ENCODE measurements around the gene PATL2.

Gene PATL2

DNA sequence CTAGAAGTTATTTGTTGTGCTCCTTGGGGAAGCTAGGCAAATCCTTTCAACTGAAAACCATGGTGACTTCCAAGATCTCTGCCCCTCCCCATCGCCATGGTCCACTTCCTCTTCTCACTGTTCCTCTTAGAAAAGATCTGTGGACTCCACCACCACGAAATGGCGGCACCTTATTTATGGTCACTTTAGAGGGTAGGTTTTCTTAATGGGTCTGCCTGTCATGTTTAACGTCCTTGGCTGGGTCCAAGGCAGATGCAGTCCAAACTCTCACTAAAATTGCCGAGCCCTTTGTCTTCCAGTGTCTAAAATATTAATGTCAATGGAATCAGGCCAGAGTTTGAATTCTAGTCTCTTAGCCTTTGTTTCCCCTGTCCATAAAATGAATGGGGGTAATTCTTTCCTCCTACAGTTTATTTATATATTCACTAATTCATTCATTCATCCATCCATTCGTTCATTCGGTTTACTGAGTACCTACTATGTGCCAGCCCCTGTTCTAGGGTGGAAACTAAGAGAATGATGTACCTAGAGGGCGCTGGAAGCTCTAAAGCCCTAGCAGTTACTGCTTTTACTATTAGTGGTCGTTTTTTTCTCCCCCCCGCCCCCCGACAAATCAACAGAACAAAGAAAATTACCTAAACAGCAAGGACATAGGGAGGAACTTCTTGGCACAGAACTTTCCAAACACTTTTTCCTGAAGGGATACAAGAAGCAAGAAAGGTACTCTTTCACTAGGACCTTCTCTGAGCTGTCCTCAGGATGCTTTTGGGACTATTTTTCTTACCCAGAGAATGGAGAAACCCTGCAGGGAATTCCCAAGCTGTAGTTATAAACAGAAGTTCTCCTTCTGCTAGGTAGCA, 657 bp downstream of the PATL2 start:
- Histone ChIP-seq H3K4ac (ENCODE audit: low read length) (no peak overlapping the region), H2AFZ (ENCODE audit: low read length) (peak overlapping the region; percentile 90), H2AK5ac (ENCODE audit: low read depth, low read length) (no peak overlapping the region), H4K91ac (ENCODE audit: low read depth, low read length, poor library complexity) (no peak overlapping the region), H3K4me1 (ENCODE audit: control insufficient read depth in 2 of 2, insufficient read depth in 1 of 2, low read depth in 1 of 2, low read length in 2 of 2) (peaks cover 0 to 11% of the 10 kb centered on the region in 2 donors), H3K27me3 (ENCODE audit: control insufficient read depth in 3 of 3, insufficient read depth in 3 of 3, low read depth in 1 of 3, low read length in 3 of 3) (peaks cover 0 to 9% (median 0%) of the 10 kb centered on the region in 3 experiments), H4K8ac (ENCODE audit: low read depth, low read length) (no peak overlapping the region), H3K14ac (ENCODE audit: low read length) (no peak overlapping the region), H3K27ac (replicated peaks; ENCODE audit: low read length) (peak overlapping the region; percentile 50), H3K9me3 (replicated peaks in 1 of 2; ENCODE audit: control insufficient read depth in 2 of 2, insufficient read depth in 1 of 2, low read depth in 1 of 2, low read length in 2 of 2) (no peaks in the 10 kb centered on the region), H3K18ac (ENCODE audit: low read length) (no peak overlapping the region), H3K23ac (ENCODE audit: low read depth, low read length, poor library complexity) (no peak overlapping the region), H2BK5ac (ENCODE audit: low read length) (no peak overlapping the region), H3K79me1 (ENCODE audit: low read depth, low read length) (no peaks in the 10 kb centered on the region), H3K4me2 (ENCODE audit: insufficient read depth, low read length, poor library complexity, severe bottlenecking) (peak overlapping the region; percentile 96), H3K9ac (ENCODE audit: low read depth, low read length, poor library complexity) (no peak overlapping the region), H3K4me3 (ENCODE audit: low read length in 2 of 2) (peak overlapping the region; percentile 79 to 93), H2BK15ac (ENCODE audit: low read length) (peak overlapping the region; percentile 56), H3K36me3 (replicated peaks in 1 of 2; ENCODE audit: control insufficient read depth in 2 of 2, insufficient read depth in 2 of 2, low read length in 2 of 2) (peaks cover 0 to 3% of the 10 kb centered on the region in 2 donors), H2BK120ac (ENCODE audit: low read depth, low read length) (no peak overlapping the region), H2BK12ac (ENCODE audit: low read length) (no peak overlapping the region)
- WGBS, 2 donors (ENCODE audit: extremely low coverage in 2 of 2, insufficient read length in 2 of 2, insufficient replicate concordance in 1 of 2) = no CpG with 5 or more reads among the region's 11 CpGs
- DNase-seq (ENCODE audit: low spot score) = no peak

DNA sequence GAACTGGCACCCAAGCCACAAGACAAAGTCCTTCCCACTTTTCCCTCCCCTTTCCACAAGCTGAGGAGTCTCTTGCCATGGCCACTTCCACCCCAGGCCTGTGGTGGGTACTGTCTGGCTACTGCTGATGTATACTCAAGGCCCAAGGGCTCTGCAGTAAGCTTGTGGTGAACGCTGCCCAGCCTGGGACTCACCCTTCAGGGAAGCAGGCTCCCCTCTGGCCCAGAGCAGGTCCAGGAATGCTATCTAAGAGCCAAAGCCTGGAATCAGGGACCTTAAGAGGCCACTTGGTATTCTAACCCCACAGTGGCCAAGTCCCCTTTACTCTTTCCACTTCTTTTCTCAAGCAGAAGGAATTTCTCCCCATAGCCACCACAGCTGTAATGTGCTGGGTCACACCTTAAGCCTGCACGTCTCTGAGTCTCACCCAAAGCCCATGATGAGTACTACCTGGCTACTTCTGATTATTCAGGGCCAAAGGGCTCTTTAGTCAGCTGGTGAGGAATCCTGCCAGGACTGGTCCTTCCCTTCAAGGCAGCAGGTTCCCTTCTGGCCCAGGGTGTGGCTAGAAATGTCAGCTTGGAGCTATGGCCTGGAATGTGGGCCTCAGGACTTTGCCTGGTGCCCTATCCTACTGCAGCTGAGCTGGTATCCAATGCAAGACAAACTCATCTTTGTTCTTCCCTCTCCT, 4.0 kb downstream of the PATL2 start:
- no peak overlapping the region for H3K4me3 ChIP-seq (ENCODE audit: low read length in 2 of 2)
- no peak overlapping the region for H3K9ac ChIP-seq (ENCODE audit: low read depth, low read length, poor library complexity)
- no peak overlapping the region for H3K27ac ChIP-seq (replicated peaks; ENCODE audit: low read length)
- no peaks in the 10 kb centered on the region for H3K9me3 ChIP-seq (replicated peaks in 1 of 2; ENCODE audit: control insufficient read depth in 2 of 2, insufficient read depth in 1 of 2, low read depth in 1 of 2, low read length in 2 of 2)
- no peak overlapping the region for H2BK15ac ChIP-seq (ENCODE audit: low read length)
- H4K8ac ChIP-seq (ENCODE audit: low read depth, low read length) = no peak overlapping the region
- no peak overlapping the region for H3K4ac ChIP-seq (ENCODE audit: low read length)
- H4K91ac ChIP-seq (ENCODE audit: low read depth, low read length, poor library complexity) = no peak overlapping the region
- H2BK120ac ChIP-seq (ENCODE audit: low read depth, low read length) = no peak overlapping the region
- H3K4me2 ChIP-seq (ENCODE audit: insufficient read depth, low read length, poor library complexity, severe bottlenecking) = no peak overlapping the region
- peaks cover 0 to 2% of the 10 kb centered on the region in 2 donors for H3K4me1 ChIP-seq (ENCODE audit: control insufficient read depth in 2 of 2, insufficient read depth in 1 of 2, low read depth in 1 of 2, low read length in 2 of 2)
- DNase-seq (ENCODE audit: low spot score) = no peak
- H3K18ac ChIP-seq (ENCODE audit: low read length) = no peak overlapping the region
- no peak overlapping the region for H2AK5ac ChIP-seq (ENCODE audit: low read depth, low read length)
- H3K79me1 ChIP-seq (ENCODE audit: low read depth, low read length) = no peaks in the 10 kb centered on the region
- WGBS, 2 donors (ENCODE audit: extremely low coverage in 2 of 2, insufficient read length in 2 of 2, insufficient replicate concordance in 1 of 2) = no CpG with 5 or more reads among the region's 2 CpGs
- H2AFZ ChIP-seq (ENCODE audit: low read length) = no peak overlapping the region
- no peak overlapping the region for H2BK12ac ChIP-seq (ENCODE audit: low read length)
- no peaks in the 10 kb centered on the region for H3K36me3 ChIP-seq (replicated peaks in 1 of 2; ENCODE audit: control insufficient read depth in 2 of 2, insufficient read depth in 2 of 2, low read length in 2 of 2)
- H3K14ac ChIP-seq (ENCODE audit: low read length) = no peak overlapping the region
- no peak overlapping the region for H3K23ac ChIP-seq (ENCODE audit: low read depth, low read length, poor library complexity)
- peaks cover 0 to 4% (median 0%) of the 10 kb centered on the region in 3 experiments for H3K27me3 ChIP-seq (ENCODE audit: control insufficient read depth in 3 of 3, insufficient read depth in 3 of 3, low read depth in 1 of 3, low read length in 3 of 3)
- H2BK5ac ChIP-seq (ENCODE audit: low read length) = no peak overlapping the region

GRCh38 chr15:44706401-44706800, 4.7 kb downstream of the PATL2 start:
- WGBS, 2 donors (ENCODE audit: extremely low coverage in 2 of 2, insufficient read length in 2 of 2, insufficient replicate concordance in 1 of 2) = no CpG with 5 or more reads among the region's 2 CpGs
- no peak overlapping the region for H3K14ac ChIP-seq (ENCODE audit: low read length)

GRCh38 chr15:44705986-44706385, 5.1 kb downstream of the PATL2 start:
- Histone ChIP-seq H3K36me3 (replicated peaks in 1 of 2; ENCODE audit: control insufficient read depth in 2 of 2, insufficient read depth in 2 of 2, low read length in 2 of 2) (no peaks in the 10 kb centered on the region), H3K27ac (replicated peaks; ENCODE audit: low read length) (no peak overlapping the region), H4K91ac (ENCODE audit: low read depth, low read length, poor library complexity) (no peak overlapping the region), H3K4me2 (ENCODE audit: insufficient read depth, low read length, poor library complexity, severe bottlenecking) (no peak overlapping the region), H3K9me3 (replicated peaks in 1 of 2; ENCODE audit: control insufficient read depth in 2 of 2, insufficient read depth in 1 of 2, low read depth in 1 of 2, low read length in 2 of 2) (no peaks in the 10 kb centered on the region), H3K9ac (ENCODE audit: low read depth, low read length, poor library complexity) (no peak overlapping the region), H2AFZ (ENCODE audit: low read length) (no peak overlapping the region), H3K4me1 (ENCODE audit: control insufficient read depth in 2 of 2, insufficient read depth in 1 of 2, low read depth in 1 of 2, low read length in 2 of 2) (no peaks in the 10 kb centered on the region), H2BK15ac (ENCODE audit: low read length) (no peak overlapping the region), H3K79me1 (ENCODE audit: low read depth, low read length) (no peaks in the 10 kb centered on the region), H3K18ac (ENCODE audit: low read length) (no peak overlapping the region), H2BK12ac (ENCODE audit: low read length) (no peak overlapping the region), H3K14ac (ENCODE audit: low read length) (no peak overlapping the region), H2BK5ac (ENCODE audit: low read length) (no peak overlapping the region), H2AK5ac (ENCODE audit: low read depth, low read length) (no peak overlapping the region), H3K23ac (ENCODE audit: low read depth, low read length, poor library complexity) (no peak overlapping the region), H2BK120ac (ENCODE audit: low read depth, low read length) (no peak overlapping the region), H3K4me3 (ENCODE audit: low read length in 2 of 2) (no peak overlapping the region), H3K27me3 (ENCODE audit: control insufficient read depth in 3 of 3, insufficient read depth in 3 of 3, low read depth in 1 of 3, low read length in 3 of 3) (no peaks in the 10 kb centered on the region), H3K4ac (ENCODE audit: low read length) (no peak overlapping the region), H4K8ac (ENCODE audit: low read depth, low read length) (no peak overlapping the region)
- DNase-seq (ENCODE audit: low spot score) = no peak
- WGBS, 2 donors (ENCODE audit: extremely low coverage in 2 of 2, insufficient read length in 2 of 2, insufficient replicate concordance in 1 of 2) = no CpG with 5 or more reads among the region's 1 CpG

More at GRCh38 chr15:44706401-44706800, 4.7 kb downstream of the PATL2 start:
- no peaks in the 10 kb centered on the region for H3K36me3 ChIP-seq (replicated peaks in 1 of 2; ENCODE audit: control insufficient read depth in 2 of 2, insufficient read depth in 2 of 2, low read length in 2 of 2)
- no peak overlapping the region for H3K4ac ChIP-seq (ENCODE audit: low read length)
- H3K27me3 ChIP-seq (ENCODE audit: control insufficient read depth in 3 of 3, insufficient read depth in 3 of 3, low read depth in 1 of 3, low read length in 3 of 3) = no peaks in the 10 kb centered on the region
- no peak for DNase-seq (ENCODE audit: low spot score)
- H3K9me3 ChIP-seq (replicated peaks in 1 of 2; ENCODE audit: control insufficient read depth in 2 of 2, insufficient read depth in 1 of 2, low read depth in 1 of 2, low read length in 2 of 2) = no peaks in the 10 kb centered on the region
- H3K4me3 ChIP-seq (ENCODE audit: low read length in 2 of 2) = no peak overlapping the region
- no peak overlapping the region for H3K23ac ChIP-seq (ENCODE audit: low read depth, low read length, poor library complexity)
- no peak overlapping the region for H2BK12ac ChIP-seq (ENCODE audit: low read length)
- no peak overlapping the region for H2AFZ ChIP-seq (ENCODE audit: low read length)
- no peak overlapping the region for H4K91ac ChIP-seq (ENCODE audit: low read depth, low read length, poor library complexity)
- no peak overlapping the region for H3K4me2 ChIP-seq (ENCODE audit: insufficient read depth, low read length, poor library complexity, severe bottlenecking)
- H3K4me1 ChIP-seq (ENCODE audit: control insufficient read depth in 2 of 2, insufficient read depth in 1 of 2, low read depth in 1 of 2, low read length in 2 of 2) = no peaks in the 10 kb centered on the region
- no peak overlapping the region for H4K8ac ChIP-seq (ENCODE audit: low read depth, low read length)
- no peaks in the 10 kb centered on the region for H3K79me1 ChIP-seq (ENCODE audit: low read depth, low read length)
- H2BK15ac ChIP-seq (ENCODE audit: low read length) = no peak overlapping the region
- H2BK5ac ChIP-seq (ENCODE audit: low read length) = no peak overlapping the region
- no peak overlapping the region for H3K9ac ChIP-seq (ENCODE audit: low read depth, low read length, poor library complexity)
- H3K18ac ChIP-seq (ENCODE audit: low read length) = no peak overlapping the region
- H2AK5ac ChIP-seq (ENCODE audit: low read depth, low read length) = no peak overlapping the region
- no peak overlapping the region for H2BK120ac ChIP-seq (ENCODE audit: low read depth, low read length)
- no peak overlapping the region for H3K27ac ChIP-seq (replicated peaks; ENCODE audit: low read length)

Measured in neuronal stem cell (in vitro differentiated cells).